Hypothalamus (tissue), 51 donors: ENCODE data around the gene ZXDC.

Experiments
- DNase-seq, 51 donors: peaks; one replicate each; lab custom pipeline; 2025; lab: John Stamatoyannopoulos, UW

Gene ZXDC

DNA sequence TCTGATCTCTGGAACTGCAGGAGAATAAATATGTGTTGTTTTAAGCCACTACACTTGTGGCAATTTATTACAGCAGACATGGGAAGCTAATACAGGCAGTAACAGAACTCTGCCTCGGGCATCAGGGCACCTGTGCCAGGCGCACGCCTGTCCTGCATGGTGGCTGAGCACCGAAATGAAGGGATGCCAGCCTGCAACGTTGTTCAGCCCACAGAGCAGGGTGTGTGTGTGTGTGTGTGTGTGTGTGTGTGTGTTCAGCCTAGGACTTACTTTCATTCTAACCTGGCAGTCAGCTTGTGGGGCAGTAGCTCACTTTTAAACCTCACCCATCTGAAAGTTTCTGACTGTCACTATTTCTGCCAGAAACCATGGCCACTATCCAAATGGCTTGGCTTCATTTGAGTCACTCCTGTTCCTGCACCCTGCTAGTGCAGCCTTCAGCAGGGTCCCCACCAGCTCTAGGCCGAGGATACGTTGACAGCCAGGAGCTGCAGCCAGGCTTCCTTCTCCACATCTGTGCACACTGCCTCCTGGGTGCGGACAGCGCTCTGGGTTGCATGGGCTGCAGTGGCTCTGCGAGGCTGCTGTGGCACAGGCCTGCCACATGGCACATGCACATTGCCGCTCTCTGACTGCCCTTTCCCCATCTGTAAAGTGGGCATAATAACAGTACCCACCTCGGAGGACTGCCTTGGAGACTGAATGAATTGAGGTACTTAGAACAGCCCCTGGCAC is 37.4 kb upstream of the ZXDC start:
- no peak for DNase-seq

DNA sequence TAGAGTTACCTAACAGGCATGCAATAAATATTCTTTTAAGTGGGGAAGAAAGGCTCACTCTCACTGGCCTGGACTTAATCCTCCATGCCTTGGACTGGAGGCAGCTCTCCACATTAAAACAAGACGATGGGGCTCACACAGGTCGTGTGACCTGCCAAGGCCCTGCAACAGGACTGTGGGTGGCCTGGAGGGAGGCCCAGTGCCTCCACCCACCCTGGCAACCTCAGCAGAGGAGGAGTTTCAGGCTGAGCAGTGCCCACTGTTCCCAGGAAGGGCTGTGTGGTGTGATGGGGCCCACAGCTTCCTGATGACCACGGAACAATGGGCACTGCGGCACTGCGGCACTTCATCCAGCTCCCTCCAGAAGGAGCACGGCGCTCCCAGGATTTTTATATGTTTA is 36.3 kb upstream of the ZXDC start:
- DNase-seq: peak in 24 of 51 donors; percentile 8 to 80 (median 48)

DNA sequence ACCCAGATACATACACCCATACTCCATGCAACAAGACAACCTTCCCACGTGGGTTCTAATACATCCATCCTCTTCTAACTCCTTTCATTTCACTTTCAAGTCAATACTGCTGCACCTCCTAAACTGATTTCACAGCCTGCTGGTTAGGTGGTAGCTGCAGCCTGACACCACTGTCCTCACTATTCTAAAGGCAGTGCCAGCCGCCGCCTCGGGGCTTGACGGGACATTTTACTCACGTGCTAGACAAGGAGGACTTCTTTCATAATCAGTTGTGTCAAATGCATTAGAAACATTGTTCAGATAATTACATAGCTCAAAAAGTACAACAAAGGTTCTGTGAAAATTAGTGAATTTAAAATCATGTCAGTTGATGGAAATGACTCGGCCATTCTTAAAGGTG is 35.6 kb upstream of the ZXDC start:
- DNase-seq: no peak

DNA sequence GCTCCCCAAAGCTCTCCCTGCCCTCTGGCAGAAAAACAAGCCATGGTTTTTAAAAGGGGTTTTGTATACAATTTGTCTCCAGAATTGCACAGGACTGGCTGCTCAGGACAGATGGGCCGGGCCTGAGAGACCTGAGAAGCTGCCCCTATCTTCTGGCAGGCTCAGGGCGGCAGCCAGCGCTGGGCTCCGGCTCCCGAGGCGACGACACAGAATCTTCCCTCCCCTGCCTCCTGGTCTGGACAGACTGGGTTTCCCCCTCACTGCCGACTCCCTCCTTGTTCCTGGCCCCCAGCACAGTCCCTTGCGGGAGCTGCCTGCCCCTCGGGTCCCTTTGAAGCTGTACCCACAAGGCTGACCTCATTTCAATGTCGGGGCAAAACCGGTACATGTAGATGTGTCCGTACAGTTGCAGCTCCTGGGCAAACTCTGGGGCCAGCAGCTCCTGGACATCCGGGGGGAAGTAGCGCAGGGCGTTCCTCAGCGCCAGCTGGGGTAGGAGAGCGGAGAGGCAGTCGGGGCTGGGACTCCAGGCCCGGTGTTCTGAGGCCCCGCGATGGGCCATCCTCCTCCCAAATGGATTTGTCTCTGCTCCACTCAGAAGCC is 34.7 kb upstream of the ZXDC start:
- DNase-seq: no peak

DNA sequence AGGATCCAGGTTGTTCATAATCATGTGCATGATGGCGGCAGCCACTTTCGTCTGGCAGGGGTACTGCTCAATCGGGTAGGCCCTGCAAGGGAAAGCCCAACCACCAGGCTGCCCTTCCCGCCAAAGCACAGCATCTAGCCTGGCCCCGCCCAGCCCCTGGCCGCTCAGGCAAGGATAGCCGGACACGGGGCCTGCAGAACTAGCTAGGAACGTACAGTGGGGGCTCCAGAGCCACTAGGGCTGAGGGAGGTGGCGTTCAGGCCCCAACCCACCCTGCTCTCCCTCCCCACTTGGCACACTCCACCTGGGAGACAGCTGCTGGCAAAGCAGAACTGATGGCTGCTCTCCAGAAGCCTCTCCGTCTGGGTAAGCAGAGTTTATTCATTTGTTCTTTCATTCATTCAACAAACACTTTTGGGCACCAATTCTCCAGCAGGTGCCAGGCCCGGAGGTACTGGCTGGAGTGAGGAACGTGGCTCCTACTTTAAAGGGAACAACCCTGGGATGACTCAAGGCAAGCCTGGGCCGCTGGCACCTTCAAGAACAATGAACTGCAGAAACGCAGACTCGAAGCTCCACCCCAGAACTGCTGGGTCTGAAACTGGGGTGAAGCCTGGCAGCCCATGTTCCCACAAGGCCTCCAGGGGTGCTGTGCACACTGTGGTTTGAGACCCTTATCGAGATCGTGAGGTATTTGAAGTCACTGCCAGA is 34.1 kb upstream of the ZXDC start:
- DNase-seq: no peak

DNA sequence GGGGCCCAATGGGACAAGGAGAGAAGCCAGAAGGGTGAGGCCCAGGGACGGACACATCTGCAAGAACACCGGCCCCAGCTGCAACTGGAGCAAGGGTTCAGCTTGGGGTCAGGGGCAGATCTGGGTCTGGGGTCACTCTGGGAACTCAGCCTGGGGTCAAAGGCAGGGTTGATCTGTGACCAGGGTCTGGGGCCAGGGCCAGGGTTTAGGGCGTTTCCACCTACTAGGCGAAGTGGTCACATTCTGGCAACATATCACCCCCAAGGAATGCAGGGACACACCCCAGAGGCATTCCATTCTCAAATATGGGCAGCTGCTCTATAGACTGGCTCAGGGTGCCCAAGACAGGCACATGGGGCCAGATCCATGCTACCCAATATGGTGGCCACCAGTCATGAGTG is 32.9 kb upstream of the ZXDC start:
- DNase-seq: no peak

DNA sequence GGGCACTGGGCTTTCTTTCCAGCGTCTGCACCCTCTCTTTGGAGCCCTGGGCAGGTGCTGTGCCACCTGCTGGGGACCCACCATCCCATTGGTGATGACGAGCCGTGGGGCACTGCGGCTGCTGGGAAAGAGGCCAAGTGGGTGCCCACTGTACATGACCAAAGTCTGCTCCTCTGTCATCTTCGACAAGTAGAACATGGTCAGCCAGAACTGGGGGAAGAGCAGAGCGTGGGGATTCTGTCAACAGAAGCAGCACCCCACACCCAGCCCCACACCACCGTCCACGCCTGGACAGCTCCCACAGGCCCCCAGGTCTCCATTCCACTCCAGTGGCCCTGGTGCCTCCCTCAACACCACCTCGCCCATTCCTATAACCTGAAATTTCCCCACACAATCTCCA is 32.2 kb upstream of the ZXDC start:
- DNase-seq: no peak

DNA sequence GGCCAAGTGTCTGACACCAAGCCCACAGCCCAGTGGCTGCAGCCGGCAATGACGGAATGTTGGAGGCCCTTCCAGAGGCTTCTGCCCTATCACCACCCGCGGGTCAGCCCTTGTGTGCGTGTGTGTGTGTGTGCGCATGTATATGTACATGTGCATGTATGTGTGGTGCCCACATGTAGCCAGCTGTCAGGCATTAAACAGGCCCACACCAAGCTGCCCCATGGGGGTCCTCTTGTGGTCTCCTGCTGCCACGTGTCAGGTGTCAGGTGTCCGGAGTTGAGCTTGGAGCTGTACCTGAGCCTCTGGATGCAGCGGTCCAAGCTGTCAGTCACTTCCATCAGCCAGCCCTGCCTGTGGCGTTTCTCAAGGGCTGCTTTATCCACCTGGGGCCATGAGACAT is 28.0 kb upstream of the ZXDC start:
- no peak for DNase-seq

DNA sequence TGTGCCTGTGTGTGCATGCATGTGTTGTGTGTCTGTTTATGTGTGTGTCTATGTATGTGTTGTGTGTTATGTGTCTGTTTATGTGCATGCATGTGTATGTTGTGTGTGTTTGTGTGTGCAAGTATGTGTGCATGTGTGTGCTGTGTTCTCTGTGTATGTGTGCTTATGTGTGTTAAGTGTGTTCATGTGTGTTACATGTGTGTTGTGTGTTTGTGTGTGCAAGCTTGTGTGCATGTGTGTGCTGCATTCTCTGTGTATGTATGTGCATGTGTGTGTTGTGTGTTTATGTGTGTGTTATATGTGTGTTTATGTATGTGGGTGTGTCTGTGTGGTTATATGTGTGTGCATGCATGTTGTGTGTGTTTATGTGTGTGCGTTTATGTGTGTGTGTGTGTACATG is 27.0 kb upstream of the ZXDC start:
- DNase-seq: no peak

DNA sequence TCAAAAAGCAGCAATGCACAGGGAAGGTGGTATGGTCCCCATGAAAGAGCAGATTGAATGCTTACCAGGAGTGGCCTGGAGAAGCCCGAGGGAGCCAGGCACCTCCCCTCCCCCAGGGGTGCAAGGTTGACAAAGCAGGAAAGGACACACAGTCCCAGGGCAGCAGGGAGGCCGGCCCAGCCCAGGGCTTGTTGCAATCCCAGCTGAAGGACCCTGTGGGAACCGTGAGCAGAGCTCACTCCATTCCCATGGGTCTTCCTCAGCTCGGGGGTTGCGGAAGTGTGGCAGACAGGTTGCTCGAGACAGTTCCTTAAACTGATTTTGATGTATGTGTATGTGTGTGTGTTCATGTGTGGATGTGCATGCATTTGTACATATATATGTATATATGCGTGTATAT is 26.0 kb upstream of the ZXDC start:
- DNase-seq: no peak

DNA sequence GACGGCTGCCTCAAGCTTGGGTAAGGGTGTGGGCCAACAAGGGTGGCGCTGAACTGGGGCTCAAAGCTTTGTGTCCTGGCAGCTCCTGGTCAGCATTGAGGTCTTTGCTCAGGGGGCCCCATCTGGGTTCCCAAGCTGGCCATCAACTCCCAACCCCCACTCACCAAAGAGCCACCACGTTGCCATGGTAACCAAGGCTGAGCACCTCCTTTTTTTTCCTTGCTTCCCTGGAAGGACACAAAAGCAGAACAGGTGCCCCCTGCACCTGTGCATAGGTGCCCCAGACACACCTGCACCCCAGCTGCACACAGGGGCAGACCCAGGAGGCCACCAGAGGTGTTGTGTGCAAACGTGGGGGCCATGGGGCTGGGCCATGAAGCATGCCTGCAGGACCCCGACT is 25.4 kb upstream of the ZXDC start:
- DNase-seq: no peak

DNA sequence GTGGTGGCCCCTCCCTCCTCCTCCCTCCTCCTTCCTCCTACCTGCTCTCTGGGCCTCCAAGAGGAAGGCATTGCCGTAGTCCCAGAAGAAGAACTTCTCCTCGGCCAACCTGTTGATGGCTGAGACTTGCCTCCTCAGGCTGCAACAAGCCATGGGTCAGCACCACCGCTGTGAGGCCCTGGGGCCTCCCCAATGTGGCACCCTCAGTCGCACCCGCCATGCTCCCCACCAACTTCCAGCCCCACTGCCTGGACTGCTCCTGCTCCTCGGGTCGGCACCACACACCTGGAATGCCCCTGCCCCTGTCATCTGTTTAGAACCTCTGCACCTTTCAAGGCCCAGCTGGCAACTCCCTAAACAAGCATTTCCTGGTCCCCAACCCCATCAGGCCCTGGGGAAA is 24.3 kb upstream of the ZXDC start:
- DNase-seq: no peak

DNA sequence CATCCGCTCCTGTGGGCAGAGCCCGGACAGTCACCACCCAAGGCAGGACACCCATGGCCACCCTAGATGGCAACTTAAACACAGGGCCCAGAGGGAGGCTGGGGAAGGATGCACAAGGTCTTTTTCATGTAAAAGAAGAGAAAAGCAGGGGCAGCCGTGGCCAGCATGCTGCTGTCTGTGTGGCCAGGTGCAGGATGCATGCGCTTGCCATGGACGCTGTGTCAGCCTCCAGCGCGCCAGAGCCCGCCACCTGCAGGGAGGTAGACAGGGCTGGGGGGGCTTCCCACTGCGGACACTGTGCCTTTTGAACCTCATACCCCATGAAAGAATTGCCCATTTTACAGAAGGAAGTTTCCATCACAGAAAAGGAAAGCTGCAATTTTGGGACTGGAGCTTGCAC is 23.7 kb upstream of the ZXDC start:
- no peak for DNase-seq

DNA sequence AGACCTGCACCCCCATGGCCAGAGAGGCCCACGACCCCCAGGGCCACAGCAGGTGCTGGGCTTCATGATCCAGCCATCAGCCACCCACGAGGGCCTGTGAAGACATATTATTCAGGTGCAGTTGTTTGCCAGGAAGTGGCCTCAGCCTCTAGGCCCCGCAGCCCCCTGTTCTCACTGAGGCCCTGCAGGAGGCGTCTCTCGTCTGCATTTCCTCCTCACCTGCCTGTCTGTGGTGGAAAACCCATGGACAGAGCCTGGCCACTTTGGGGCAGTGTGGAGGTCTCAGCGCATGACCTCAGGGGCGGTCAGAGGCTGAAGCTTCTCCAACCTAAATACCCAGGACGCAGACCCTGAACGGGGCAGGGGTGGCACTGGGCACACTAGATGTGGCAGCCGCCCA is 23.2 kb upstream of the ZXDC start:
- no peak for DNase-seq

DNA sequence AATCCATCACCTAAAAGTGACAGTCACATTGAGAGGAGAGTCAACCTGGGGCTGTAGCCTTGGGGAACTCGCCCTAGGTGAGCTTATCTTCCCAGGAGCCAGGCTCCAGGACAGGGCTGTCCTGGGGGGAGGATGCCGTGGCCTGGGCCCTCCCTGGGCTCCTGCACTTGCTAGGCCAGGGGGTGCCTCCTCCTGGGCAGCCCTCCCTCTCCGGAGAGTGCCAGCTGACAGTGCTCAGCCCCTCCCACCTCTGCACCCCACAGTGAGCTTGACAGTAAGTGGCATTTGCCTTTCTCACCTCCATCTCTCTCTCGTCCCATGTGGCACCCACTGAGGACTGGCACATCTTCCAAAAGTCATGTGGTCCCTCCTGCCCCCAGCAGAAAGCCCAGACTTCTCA is 22.8 kb upstream of the ZXDC start:
- DNase-seq: no peak

DNA sequence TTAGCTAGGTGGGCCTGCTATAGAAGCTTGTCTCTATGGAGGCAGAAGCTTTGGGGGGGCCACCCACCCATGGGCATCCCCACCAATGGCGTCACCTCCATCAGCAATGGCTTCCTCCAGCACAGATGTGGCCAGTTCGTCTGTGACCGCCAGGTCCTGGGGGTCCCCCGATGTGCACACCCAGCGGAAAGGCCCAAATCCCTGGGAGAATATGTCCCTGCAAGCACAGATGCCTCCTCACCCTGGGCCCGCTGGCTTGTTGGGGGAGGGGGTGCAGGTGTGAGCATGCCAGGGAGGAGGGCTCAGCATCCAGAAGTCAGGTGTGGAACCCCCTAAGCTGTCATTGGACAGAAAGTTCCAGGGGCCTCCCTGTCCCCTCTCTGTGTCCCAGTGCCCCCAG is 22.3 kb upstream of the ZXDC start:
- no peak for DNase-seq

DNA sequence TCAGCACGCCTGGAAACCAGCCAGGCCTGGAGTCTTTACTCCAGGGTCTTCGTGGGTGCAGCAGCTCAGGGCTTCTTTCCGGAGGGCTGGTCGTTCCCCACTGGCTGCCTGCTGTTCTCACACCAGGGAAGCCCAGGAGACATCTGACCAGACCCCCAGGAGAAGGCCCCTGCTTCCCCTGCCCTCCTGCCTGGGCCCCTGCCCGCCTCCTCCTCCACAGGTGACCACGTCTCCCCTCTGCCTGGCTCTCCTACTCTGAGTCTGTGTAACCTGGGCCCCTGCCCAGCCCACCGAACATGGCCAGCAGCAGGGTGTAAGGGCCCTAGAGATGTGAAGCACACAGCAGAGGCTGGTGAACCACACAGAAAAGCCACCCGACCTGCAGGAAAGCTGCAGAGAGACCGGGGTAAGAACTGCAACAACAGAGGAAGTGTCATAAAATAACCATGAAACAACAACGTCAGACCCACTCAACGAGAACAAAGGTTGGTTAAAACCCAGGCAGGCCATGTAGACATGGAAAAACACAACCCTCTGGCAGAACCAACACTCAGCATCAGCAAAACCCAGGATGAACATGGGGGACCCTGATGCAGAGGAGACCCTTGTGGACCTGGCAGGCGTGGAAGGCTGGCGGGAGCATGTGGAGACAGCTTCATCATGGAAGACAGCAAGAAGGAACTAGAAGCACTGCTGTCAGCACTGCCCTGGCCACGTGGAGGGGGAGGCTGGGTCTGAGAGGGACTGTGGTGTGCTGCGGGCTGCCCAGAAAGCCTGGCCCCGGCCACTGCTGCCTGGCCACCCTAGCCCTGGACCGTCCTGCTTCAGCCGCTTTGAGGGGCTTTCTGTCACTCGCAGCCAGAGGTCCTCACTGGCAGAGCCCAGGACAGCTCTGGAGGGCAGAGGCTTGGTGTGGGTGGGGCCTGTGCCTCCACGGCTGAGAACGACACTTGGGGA is 21.5 kb upstream of the ZXDC start:
- no peak for DNase-seq

DNA sequence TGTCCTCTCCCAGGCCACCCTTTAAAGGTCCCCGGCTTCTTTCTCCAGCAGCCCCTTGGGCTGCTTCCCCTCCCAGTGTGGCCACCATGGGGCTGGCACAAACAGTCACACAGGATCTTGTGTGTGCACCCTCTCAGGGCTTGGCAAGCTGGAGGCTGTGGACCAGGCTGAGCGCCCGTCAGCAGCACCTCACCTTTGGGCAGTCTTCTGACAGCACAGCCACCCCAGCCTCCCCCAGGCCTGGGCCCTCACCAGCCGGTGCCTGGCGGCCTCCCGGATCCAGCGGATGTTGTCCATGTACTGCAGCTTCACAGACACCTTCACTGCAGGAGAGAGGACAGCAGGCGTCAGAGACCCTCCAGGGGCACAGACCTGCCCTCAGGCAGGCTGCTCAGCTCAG is 20.1 kb upstream of the ZXDC start:
- DNase-seq: no peak

DNA sequence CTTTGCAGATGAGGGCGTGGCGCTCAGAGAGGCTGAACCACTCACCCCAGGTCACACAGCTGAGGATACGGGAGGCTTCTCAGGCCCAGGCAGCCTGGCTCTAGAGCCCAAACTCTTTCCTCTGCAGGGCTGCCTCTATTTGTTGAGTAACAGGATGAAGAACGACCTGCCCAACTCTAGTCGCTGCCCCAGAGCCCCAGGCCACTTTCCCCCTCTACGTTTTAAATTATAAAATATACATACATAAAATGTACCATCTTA is 19.2 kb upstream of the ZXDC start:
- DNase-seq: no peak

DNA sequence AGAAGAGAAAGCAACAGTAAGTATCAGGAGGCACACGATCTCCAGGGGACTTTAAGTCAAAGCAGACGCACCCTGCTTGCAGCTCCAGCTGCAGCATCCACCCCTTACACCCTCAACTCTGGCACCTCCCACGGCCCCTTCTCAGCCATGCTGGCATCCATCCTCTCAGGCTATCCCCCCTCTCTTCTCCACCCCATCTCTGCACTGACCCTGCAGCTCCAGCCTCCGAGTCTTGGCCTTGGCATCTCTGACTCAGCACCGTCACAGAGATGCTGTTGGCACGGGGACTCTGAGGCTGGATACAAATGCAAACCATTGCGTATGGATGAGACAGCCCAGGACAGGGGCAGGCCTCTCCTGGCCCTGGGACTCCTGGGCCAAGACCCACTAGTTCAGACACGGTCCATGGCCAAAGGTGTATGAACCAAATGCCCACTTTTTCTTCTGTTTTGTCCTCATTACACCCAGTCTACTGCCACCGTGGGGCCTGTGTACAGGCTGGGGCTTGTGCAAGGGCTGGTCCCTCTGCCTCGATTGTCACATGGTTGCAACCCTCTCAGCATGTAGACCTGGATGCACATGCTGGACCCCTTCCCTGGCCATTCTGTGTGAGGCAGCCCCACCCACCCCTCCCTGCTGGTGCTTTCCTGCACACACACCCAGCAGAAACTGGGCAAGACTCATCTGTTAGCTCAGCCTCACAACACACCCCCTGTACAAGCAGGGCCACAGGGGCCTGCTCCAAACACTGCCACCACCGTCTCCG is 18.7 kb upstream of the ZXDC start:
- peak in 7 of 51 donors; percentile 4 to 32 (median 26) for DNase-seq

DNA sequence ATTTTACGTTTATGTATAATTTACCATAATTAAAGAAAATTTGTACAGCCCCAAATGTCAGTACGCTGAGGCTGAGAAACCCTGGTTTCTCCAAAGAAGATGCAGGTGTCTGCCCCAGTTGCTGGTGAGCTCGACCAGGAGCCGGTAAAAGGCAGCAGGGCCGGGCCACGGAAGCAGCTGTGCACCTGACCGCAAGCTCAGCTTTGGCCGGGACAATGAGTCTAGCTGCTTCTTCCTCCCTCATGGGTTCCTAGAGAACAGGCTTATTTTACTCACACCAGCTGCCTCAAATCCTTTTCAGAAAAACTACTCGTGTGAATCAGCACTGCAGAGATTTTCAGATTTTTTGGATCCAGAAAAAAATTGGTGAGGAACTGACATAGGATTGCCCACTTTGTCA is 18.0 kb upstream of the ZXDC start:
- DNase-seq: no peak
